HUDEP-2 (cell line): ENCODE results near the gene ITGA2.
"Not testable (repeated sequence)": the region's sequence is repeated elsewhere in the genome, so short reads cannot be mapped to it uniquely, and the experiment has no call there.

Experiments
- DNase-seq, 76 experiments: peaks; one replicate each; lab custom pipeline; 2025; ENCODE audit not compliant: unreplicated experiment in 76 of 76; lab: John Stamatoyannopoulos, UW

Gene ITGA2

GRCh38 chr5:53092242-53092641, 103.1 kb downstream of the ITGA2 start:
- DNase-seq = no peak

- no peak for DNase-seq
Observed at GRCh38 chr5:53095217-53095616, 106.1 kb downstream of the ITGA2 start.

DNA sequence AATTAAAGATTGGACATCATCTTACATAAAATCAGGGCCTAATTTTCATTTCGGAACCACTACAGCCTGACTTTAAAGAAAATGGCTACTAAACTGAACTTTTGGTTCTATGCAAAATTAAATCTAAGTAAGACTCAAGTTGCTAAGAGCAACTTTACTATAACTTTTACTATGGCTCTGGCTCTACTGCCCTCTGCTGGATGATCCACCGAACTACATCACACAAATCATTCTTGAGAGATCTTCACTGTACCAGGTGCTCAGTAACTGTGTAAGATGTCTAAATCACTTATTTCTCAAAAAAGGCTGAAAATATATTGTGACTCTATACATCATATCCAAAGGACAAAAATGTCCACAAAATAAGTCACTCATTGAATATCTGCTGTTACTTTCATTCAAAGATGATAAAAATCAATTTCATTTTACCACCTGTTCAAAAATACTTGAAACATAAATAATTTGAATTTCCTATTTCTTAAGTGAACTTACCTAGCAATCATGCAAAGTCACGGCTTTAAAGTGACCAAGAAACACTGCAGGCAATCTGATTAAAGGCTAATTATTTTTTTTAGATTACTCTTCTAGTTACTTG, 106.9 kb downstream of the ITGA2 start:
- peak in 34 of 76 experiments; percentile 3 to 51 (median 20) for DNase-seq

- DNase-seq = no peak
Observed at GRCh38 chr5:53099546-53099945, 110.4 kb downstream of the ITGA2 start.

DNA sequence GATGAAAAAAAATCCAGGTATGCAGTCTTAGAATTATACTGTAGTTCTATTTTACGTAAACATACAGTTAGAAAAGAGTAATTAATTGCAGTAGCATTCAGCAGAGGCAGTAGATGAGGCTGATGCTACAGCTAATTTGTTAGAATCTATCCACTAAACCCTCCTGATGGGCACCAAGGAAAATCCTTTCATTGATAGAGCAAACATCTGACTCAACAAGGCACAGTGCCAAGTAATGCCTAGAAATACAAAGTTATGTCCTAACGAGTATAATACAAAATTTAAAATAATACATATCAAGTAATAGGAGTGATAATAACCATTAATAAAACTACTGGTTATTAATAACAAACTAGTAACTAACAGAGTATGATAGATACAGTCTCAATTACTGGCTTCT, 111.5 kb downstream of the ITGA2 start:
- no peak for DNase-seq

- DNase-seq = no peak
Observed at GRCh38 chr5:53105611-53106300, 116.6 kb downstream of the ITGA2 start.

GRCh38 chr5:53109056-53109442, 119.9 kb downstream of the ITGA2 start:
- no peak for DNase-seq

DNA sequence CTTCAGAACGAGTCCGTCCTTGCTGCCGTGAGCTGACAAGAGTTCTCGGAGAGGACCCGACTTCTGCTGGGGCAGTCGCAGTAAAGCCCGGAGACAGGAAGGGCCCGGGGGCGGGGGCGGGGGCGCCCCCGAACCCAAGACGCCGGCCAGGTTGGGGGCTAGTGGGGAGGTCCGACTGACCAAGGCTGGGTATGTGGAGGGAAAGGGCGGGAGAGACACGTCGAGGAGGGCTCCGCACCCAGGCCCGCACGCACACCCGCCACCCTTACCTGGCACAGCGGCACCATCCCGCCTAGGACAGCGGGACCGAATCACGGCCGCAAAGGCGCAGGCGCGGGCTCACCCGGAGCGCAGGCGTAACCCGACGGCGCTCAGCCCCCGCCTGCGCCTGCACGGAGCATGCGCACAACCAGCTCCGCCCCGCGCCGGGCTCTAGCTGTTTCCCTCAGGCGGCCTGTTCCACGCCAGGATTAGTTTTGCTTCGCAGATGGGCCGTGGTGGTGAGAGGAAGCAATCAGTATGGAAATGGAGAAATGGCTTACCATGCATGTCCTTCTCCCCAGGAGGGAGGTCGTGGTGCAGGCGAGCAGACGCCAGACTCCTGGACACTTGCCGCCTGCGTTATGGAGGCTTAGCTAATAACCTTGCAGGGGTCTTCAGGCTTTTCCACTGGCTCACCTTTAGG, 120.4 kb downstream of the ITGA2 start, which contains the start of gene MOCS2:
MOCS2 (minus strand) TSS at position 315 of the 685 bp plus-strand sequence. CDS start 2,583 bp downstream, outside the sequence.
- peak in 74 of 76 experiments; percentile 18 to 89 (median 75) for DNase-seq

DNA sequence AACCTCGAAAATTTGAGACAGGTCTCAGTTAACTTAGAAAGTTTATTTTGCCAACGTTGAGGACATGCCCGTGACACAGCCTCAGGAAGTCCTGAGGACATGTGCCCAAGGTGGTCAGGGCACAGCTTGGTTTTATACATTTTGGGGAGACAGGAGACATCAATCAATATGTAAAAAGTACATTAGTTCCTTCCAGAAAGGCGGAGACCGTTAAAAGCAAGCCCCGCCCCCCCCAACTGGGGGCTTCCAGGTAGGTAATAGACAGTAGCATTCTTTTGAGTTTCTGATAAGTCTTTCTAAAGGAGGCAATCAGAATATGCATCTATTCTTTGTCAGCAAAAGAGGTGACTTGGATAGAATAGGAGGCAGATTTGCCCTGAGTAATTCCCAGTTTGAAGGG, 121.0 kb downstream of the ITGA2 start:
- no peak for DNase-seq

DNA sequence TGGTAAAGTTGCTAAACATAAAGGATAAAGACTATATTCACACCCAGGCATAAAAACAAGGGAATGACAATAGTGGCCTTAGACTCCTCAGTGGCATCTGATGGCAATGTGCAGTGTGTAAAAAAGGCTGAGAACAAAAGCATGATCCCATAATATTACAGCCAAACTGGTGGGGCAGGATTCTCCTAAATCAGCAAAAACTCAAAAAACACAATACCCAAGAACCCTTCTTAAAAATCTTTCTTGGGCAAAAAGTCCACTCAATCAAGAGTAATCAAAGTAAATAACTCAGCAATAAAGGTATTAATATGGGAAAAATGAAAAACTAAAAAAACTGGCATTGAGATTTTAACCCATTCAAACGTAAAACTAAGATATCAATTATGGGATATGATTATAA, 122.0 kb downstream of the ITGA2 start:
- no peak for DNase-seq

DNA sequence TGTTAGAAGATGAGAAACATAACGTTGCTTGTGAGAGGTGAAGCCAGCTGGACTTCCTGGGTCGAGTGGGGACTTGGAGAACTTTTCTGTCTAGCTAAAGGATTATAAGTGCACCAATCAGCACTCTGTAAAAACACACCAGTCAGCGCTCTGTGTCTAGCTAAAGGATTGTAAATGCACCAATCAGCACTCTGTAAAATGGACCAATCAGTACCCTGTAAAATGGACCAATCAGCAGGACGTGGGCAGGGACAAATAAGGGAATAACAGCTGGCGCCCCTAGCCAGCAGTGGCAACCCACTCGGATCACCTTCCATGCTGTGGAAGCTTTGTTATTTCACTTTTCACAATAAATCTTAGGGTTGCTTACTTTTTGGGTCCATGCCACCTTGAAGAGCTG, 123.2 kb downstream of the ITGA2 start:
- DNase-seq = not testable (repeated sequence)

DNA sequence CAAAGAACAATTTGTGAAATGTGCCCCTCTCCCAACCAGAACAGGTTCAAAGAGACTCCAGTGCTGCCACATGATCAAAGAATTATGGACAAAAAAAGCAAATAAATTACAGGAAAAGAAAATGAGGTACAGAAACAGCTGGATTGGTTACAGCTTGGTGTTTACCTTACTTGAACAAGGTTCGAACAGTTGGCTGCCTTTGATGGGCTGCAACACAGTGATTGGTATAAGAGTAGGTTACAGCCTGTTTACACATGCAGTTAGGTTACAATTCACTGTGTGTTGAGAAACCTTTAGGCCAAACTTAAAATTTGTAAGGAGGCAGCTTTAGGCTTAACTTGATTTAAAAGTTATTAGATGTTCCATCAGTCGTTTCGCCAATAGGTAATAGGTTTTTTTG, 123.8 kb downstream of the ITGA2 start:
- DNase-seq = no peak

- DNase-seq = no peak
Observed at GRCh38 chr5:53113947-53114346, 124.8 kb downstream of the ITGA2 start.

DNA sequence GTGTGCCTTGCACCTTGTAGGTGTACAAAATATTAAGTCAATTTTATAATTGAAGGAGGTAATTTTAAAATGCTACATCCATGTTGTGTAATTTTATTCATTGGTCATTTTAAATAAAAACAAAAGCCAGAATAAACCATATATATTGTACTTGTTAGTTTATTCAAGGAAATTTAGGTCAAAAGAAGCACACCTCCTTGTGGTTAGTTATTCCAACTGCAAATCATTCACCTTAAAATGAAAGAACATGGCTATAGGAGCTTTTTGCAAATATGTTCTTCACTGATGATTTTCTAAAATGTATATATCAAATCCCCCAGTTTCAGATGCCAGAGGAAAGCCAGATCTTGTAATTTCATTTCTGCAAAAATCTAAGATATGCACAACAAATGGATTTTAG, 125.8 kb downstream of the ITGA2 start:
- DNase-seq = peak in 1 of 76 experiments; percentile 2

GRCh38 chr5:53116597-53116996, 127.4 kb downstream of the ITGA2 start:
- DNase-seq = no peak

DNA sequence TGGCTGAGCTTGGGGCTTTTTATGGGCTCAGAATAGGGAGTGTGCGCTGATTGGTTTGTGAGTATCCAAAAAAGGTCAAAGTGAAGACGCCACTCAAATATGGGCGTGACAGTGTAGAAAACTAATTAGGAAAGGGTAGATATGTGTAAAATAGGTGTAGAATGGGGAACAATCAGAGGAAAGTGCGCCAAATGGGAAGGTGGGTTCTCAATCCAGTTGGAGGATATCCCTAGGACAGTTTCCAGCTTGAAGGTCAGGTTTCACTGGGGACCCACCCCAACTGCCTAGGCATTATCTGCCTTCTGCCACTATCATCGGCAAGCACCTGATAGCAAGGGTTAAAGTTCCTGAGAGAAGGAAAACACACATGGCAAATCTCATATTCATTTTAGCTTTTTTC, 129.7 kb downstream of the ITGA2 start:
- peak in 6 of 76 experiments; percentile 1 to 24 (median 8) for DNase-seq

DNA sequence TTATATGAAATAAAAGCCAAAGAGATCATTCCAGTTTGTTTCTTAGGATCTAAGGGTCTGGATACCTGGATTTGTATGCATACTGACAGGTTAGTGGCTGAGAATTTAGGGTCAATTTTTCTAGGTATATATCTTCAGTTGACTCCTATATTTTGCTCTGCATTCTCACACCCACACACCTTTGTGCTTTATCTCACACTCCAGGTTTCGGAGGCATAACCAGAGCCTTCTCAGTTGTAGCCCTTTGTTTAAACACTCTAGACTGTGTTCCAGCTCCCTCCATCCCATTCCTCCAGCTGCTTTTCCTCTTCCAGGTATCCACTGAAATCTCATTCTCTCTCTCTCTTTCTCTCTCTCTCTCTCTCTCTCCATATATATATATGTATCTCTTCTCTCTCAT, 131.0 kb downstream of the ITGA2 start:
- DNase-seq = no peak

DNA sequence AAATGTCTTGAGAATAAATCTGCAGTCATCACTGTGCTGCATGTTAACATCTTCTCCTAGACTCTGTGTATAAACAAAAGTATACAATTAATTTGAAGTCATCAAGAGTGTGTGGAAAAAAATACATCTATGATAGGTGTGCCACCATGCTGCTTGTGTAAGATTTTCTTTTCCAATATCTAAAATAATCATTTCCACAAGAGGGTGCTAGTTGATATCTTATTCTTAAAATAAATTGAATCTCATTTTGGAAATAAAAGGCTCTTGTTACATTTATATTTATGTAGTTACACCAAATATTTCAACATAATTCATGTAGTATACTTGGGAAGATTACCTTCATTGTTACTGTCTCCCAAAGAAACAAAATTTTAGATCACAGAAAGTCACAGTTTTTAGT, 134.6 kb downstream of the ITGA2 start:
- no peak for DNase-seq

GRCh38 chr5:53126521-53126920, 137.4 kb downstream of the ITGA2 start:
- no peak for DNase-seq

- DNase-seq = no peak
Observed at GRCh38 chr5:53127107-53127506, 138.0 kb downstream of the ITGA2 start.

GRCh38 chr5:53128481-53128880, 139.3 kb downstream of the ITGA2 start:
- DNase-seq = no peak

GRCh38 chr5:53130266-53130665, 141.1 kb downstream of the ITGA2 start:
- no peak for DNase-seq
